H9 (cell line): Measurements from ENCODE around the gene PXDN. TPM values are rescaled to one million over a fixed set of nuclear protein-coding genes. Genes with fewer than 3 reads are reported as not detected.

Experiments used
- DNase-seq: peaks from one replicate; pipeline ENCODE4 v3.0.0-alpha.2; 2017
- H2AFZ ChIP-seq: one replicate; pipeline ENCODE4 v1.6.1; 2013; ENCODE audit warnings: mild to moderate bottlenecking, low read length, control low read depth, moderate library complexity
- H2AK5ac ChIP-seq: 2 replicates; pipeline ENCODE4 v1.6.1; 2013; ENCODE audit warnings: low read length, control low read depth, mixed read lengths; ENCODE audit not compliant: insufficient read length
- H2BK120ac ChIP-seq: one replicate; pipeline ENCODE4 v1.6.1; 2013; ENCODE audit warnings: low read depth, mild to moderate bottlenecking, low read length, control low read depth, inconsistent platforms; ENCODE audit not compliant: poor library complexity, severe bottlenecking
- H2BK12ac ChIP-seq: 2 replicates; pipeline ENCODE4 v1.6.1; 2013; ENCODE audit warnings: low read length, control low read depth, mixed read lengths, low read depth; ENCODE audit not compliant: insufficient read length
- H2BK15ac ChIP-seq: 2 replicates; pipeline ENCODE4 v1.6.1; 2013; ENCODE audit warnings: low read depth, low read length, control low read depth
- H2BK20ac ChIP-seq: one replicate; pipeline ENCODE4 v1.6.1; 2013; ENCODE audit warnings: low read depth, mild to moderate bottlenecking, low read length, control low read depth, inconsistent platforms; ENCODE audit not compliant: poor library complexity, severe bottlenecking
- H2BK5ac ChIP-seq: 2 replicates; pipeline ENCODE4 v1.6.1; 2013; ENCODE audit warnings: low read length, control low read depth, mixed read lengths; ENCODE audit not compliant: insufficient read length
- H3K14ac ChIP-seq: 2 replicates; pipeline ENCODE4 v1.6.1; 2013; ENCODE audit warnings: low read length, control low read depth; ENCODE audit not compliant: insufficient read depth
- H3K18ac ChIP-seq: 2 replicates; pipeline ENCODE4 v1.6.1; 2013; ENCODE audit warnings: low read depth, mild to moderate bottlenecking, mixed read lengths, low read length, control low read depth; ENCODE audit not compliant: insufficient read length
- H3K23ac ChIP-seq: 2 replicates; pipeline ENCODE4 v1.6.1; 2013; ENCODE audit warnings: low read length, control low read depth, mixed read lengths, low read depth; ENCODE audit not compliant: insufficient read length
- H3K23me2 ChIP-seq: 2 replicates; pipeline ENCODE4 v1.6.1; 2013; ENCODE audit warnings: low read depth, mild to moderate bottlenecking, mixed read lengths, low read length, control low read depth; ENCODE audit not compliant: insufficient read length, poor library complexity, severe bottlenecking
- H3K27ac ChIP-seq: 2 replicates; pipeline ENCODE4 v1.5.1; 2013; ENCODE audit warnings: low read length, control low read depth, mixed read lengths, low read depth; ENCODE audit not compliant: insufficient read length
- H3K27me3 ChIP-seq: 2 replicates; pipeline ENCODE4 v1.6.1; 2013; ENCODE audit warnings: low read length, control low read depth, inconsistent platforms; ENCODE audit not compliant: insufficient read depth
- H3K4ac ChIP-seq: 2 replicates; pipeline ENCODE4 v1.6.1; 2013; ENCODE audit warnings: low read depth, mild to moderate bottlenecking, control low read depth, inconsistent platforms, low read length, moderate library complexity
- H3K4me1 ChIP-seq: 2 replicates; pipeline ENCODE4 v1.6.1; 2013; ENCODE audit warnings: low read length, control low read depth, inconsistent platforms; ENCODE audit not compliant: insufficient read depth
- H3K4me2 ChIP-seq: 2 replicates; pipeline ENCODE4 v1.6.1; 2013; ENCODE audit warnings: low read length, control low read depth, mixed read lengths; ENCODE audit not compliant: insufficient read length, insufficient read depth
- H3K56ac ChIP-seq: 2 replicates; pipeline ENCODE4 v1.6.1; 2013; ENCODE audit warnings: low read depth, mild to moderate bottlenecking, mixed read lengths, low read length, control low read depth; ENCODE audit not compliant: insufficient read length
- H3K79me1 ChIP-seq: 2 replicates; pipeline ENCODE4 v1.6.1; 2013; ENCODE audit warnings: low read depth, mild to moderate bottlenecking, moderate library complexity, low read length, control low read depth, inconsistent platforms; ENCODE audit not compliant: insufficient read depth, poor library complexity, severe bottlenecking
- H3K79me2 ChIP-seq: 2 replicates; pipeline ENCODE4 v1.6.1; 2013; ENCODE audit warnings: low read length, control low read depth, inconsistent platforms; ENCODE audit not compliant: insufficient read depth
- H3K9ac ChIP-seq: 2 replicates; pipeline ENCODE4 v1.6.1; 2013; ENCODE audit warnings: low read length, control low read depth, mixed read lengths; ENCODE audit not compliant: insufficient read length; ENCODE audit errors: extremely low read depth
- H3K9me3 ChIP-seq: one replicate; pipeline ENCODE4 v1.6.1; 2013; ENCODE audit warnings: low read depth, low read length, inconsistent platforms; ENCODE audit not compliant: control insufficient read depth
- H3T11ph ChIP-seq: one replicate; pipeline ENCODE4 v1.6.1; 2013; ENCODE audit warnings: mild to moderate bottlenecking, low read length, control low read depth, inconsistent platforms
- H4K20me1 ChIP-seq: one replicate; pipeline ENCODE4 v1.6.1; 2013; ENCODE audit not compliant: control insufficient read depth, insufficient read length, insufficient read depth
- H4K5ac ChIP-seq: 2 replicates; pipeline ENCODE4 v1.6.1; 2013; ENCODE audit warnings: low read depth, mild to moderate bottlenecking, mixed read lengths, low read length, control low read depth; ENCODE audit not compliant: insufficient read length
- H4K8ac ChIP-seq: replicated peaks from 2 replicates; pipeline ENCODE4 v1.6.1; 2013; ENCODE audit warnings: low read length, control low read depth, mixed read lengths, low read depth; ENCODE audit not compliant: insufficient read length
- H4K91ac ChIP-seq: 2 replicates; pipeline ENCODE4 v1.6.1; 2013; ENCODE audit warnings: low read depth, mild to moderate bottlenecking, moderate library complexity, mixed read lengths, low read length, control low read depth; ENCODE audit not compliant: insufficient read length
- H3K27ac Mint-ChIP-seq, 3 experiments: 2 replicates in 2 of 3; 3 replicates in 1 of 3; pipeline ENCODE4 v1.8.0; 2020 to 2021; ENCODE audit warnings: mixed read lengths in 3 of 3, mild to moderate bottlenecking in 1 of 3, moderate library complexity in 1 of 3
- H3K27me3 Mint-ChIP-seq: 2 replicates; pipeline ENCODE4 v1.8.0; 2021; ENCODE audit warnings: low read depth, mild to moderate bottlenecking, moderate library complexity, mixed read lengths
- H3K36me3 Mint-ChIP-seq, 3 experiments: 2 replicates in 2 of 3; 3 replicates in 1 of 3; pipeline ENCODE4 v1.8.0; 2020 to 2021; ENCODE audit warnings: low read depth in 3 of 3, mixed read lengths in 3 of 3; ENCODE audit not compliant: insufficient read depth in 1 of 3
- H3K4me1 Mint-ChIP-seq, 2 experiments: 2 replicates each; pipeline ENCODE4 v1.8.0; 2020; ENCODE audit warnings: mixed read lengths in 2 of 2
- H3K4me3 Mint-ChIP-seq, 2 experiments: 2 replicates in 1 of 2; 3 replicates in 1 of 2; pipeline ENCODE4 v1.8.0; 2020 to 2021; ENCODE audit warnings: mild to moderate bottlenecking in 2 of 2, mixed read lengths in 2 of 2, moderate library complexity in 1 of 2
- H3K9me3 Mint-ChIP-seq, 2 experiments: 2 replicates in 1 of 2; 3 replicates in 1 of 2; pipeline ENCODE4 v1.8.0; 2020; ENCODE audit warnings: mild to moderate bottlenecking in 2 of 2, mixed read lengths in 2 of 2, moderate library complexity in 1 of 2
- CTCF ChIP-seq: fragments of 200-600 bp; sonication (generic); conservative IDR thresholded peaks from 3 replicates; pipeline ENCODE4 v1.8.0; 2021; ENCODE audit warnings: antibody characterized with exemption, mild to moderate bottlenecking
- WGBS: extraction: QIAGEN DNeasy Blood & Tissue Kit; methylation state at CpG from one replicate; pipeline ENCODE4 v1.1.7; 2013; ENCODE audit warnings: missing lambda C conversion rate, low lambda C conversion rate, mixed read lengths; ENCODE audit not compliant: insufficient read length; ENCODE audit errors: extremely low coverage; 5-methylcytosine and 5-hydroxymethylcytosine counted together
- total RNA-seq: library from RNA; stranded (reverse); gene quantifications from 2 replicates; pipeline ENCODE4 v1.2.1, GENCODE V29; 2021

Gene PXDN
- total RNA-seq, 1 experiment from 2014 or later = 146 TPM

GRCh38 chr2:1694371-1695271 is 49.7 kb downstream of the PXDN start:
- Histone ChIP-seq H2BK5ac (no peak overlapping the region), H4K5ac (no peak overlapping the region), H3K23ac (no peak overlapping the region), H3K79me2 (peaks cover 5% of the 10 kb centered on the region; the same call in 1 of the 2 replicates), H4K91ac (no peak overlapping the region), H3K4me1 (peaks cover 2% of the 10 kb centered on the region; the same call in 1 of the 2 replicates), H3K4ac (no peak overlapping the region), H2BK120ac (no peak overlapping the region), H2BK12ac (no peak overlapping the region), H3K56ac (no peak overlapping the region), H3K23me2 (no peaks in the 10 kb centered on the region), H2AFZ (no peak overlapping the region), H2AK5ac (no peak overlapping the region), H3K4me2 (no peak overlapping the region), H3K27me3 (no peaks in the 10 kb centered on the region), H3K79me1 (no peaks in the 10 kb centered on the region), H3T11ph (no peak overlapping the region), H2BK15ac (no peak overlapping the region), H2BK20ac (no peak overlapping the region), H3K18ac (no peak overlapping the region), H3K14ac (no peak overlapping the region; the same call in 1 of the 2 replicates), H3K27ac (no peak overlapping the region), H3K9me3 (no peaks in the 10 kb centered on the region), H4K8ac (no peak overlapping the region), H3K9ac (no peak overlapping the region), H4K20me1 (no peaks in the 10 kb centered on the region)
- Mint-ChIP-seq H3K36me3 (peaks cover 0 to 23% (median 11%) of the 10 kb centered on the region in 3 experiments; a peak in 5 of 7 replicates), H3K27me3 (no peaks in the 10 kb centered on the region), H3K9me3 (no peaks in the 10 kb centered on the region), H3K4me3 (no peak overlapping the region), H3K4me1 (peaks cover 12 to 13% of the 10 kb centered on the region in 2 experiments), H3K27ac (peak overlapping the region in 1 of 3 experiments; percentile 3; a peak in 2 of 7 replicates)
- DNase-seq = no peak
- no peak for TF ChIP-seq CTCF
- WGBS = no CpG with 5 or more reads among the region's 25 CpGs
